HG03066 (cell line): ENCODE results near the gene CCDC136.

Experiments used
- ATAC-seq: cut with Tn5 transposase; IDR thresholded peaks from one replicate; pipeline ENCODE4 v1.9.1; 2021; ENCODE audit warnings: low read depth; ENCODE audit not compliant: unreplicated experiment

CCDC136 gene

GRCh38 chr7:128801667-128802418 lies 10.1 kb downstream of the CCDC136 start:
- ATAC-seq = no peak

- ATAC-seq = no peak
Observed at GRCh38 chr7:128804484-128804883, 12.7 kb downstream of the CCDC136 start.

GRCh38 chr7:128805225-128805624 lies 13.5 kb downstream of the CCDC136 start:
- ATAC-seq = no peak

GRCh38 chr7:128807191-128807590 lies 15.4 kb downstream of the CCDC136 start:
- no peak for ATAC-seq

- ATAC-seq = no peak
Observed at GRCh38 chr7:128809363-128809762, 17.6 kb downstream of the CCDC136 start.

- ATAC-seq = no peak
Observed at GRCh38 chr7:128810473-128810872, 18.7 kb downstream of the CCDC136 start.

GRCh38 chr7:128810997-128811396 lies 19.2 kb downstream of the CCDC136 start:
- ATAC-seq = no peak

- no peak for ATAC-seq
Observed at GRCh38 chr7:128811631-128812430, 20.1 kb downstream of the CCDC136 start.

- no peak for ATAC-seq
Observed at GRCh38 chr7:128812514-128813168, 20.9 kb downstream of the CCDC136 start.

- ATAC-seq = no peak
Observed at GRCh38 chr7:128814499-128814898, 22.7 kb downstream of the CCDC136 start.

GRCh38 chr7:128815289-128815942 lies 23.6 kb downstream of the CCDC136 start:
- no peak for ATAC-seq

GRCh38 chr7:128818694-128819093 lies 26.9 kb downstream of the CCDC136 start:
- no peak for ATAC-seq

- no peak for ATAC-seq
Observed at GRCh38 chr7:128821724-128822123, 30.0 kb downstream of the CCDC136 start.

- no peak for ATAC-seq
Observed at GRCh38 chr7:128826512-128826911, 34.7 kb downstream of the CCDC136 start.

- ATAC-seq = no peak
Observed at GRCh38 chr7:128826916-128827247, 35.1 kb downstream of the CCDC136 start.

GRCh38 chr7:128827248-128827958 lies 35.6 kb downstream of the CCDC136 start:
- no peak for ATAC-seq

GRCh38 chr7:128827971-128828711 lies 36.4 kb downstream of the CCDC136 start:
- ATAC-seq = no peak

GRCh38 chr7:128829391-128830166 lies 37.8 kb downstream of the CCDC136 start:
- ATAC-seq = no peak
